Erythroblast (primary cell): ENCODE results near the gene CASP10.

ENCODE experiments used
- GATA1 ChIP-seq: IDR thresholded peaks from 2 replicates; pipeline ENCODE4 v1.6.1; 2011; ENCODE audit warnings: low read depth, mild to moderate bottlenecking, control low read depth, low read length, moderate library complexity
- POLR2A ChIP-seq: IDR thresholded peaks from 2 replicates; pipeline ENCODE4 v1.6.1; 2011; ENCODE audit warnings: mild to moderate bottlenecking, low read length

DNA sequence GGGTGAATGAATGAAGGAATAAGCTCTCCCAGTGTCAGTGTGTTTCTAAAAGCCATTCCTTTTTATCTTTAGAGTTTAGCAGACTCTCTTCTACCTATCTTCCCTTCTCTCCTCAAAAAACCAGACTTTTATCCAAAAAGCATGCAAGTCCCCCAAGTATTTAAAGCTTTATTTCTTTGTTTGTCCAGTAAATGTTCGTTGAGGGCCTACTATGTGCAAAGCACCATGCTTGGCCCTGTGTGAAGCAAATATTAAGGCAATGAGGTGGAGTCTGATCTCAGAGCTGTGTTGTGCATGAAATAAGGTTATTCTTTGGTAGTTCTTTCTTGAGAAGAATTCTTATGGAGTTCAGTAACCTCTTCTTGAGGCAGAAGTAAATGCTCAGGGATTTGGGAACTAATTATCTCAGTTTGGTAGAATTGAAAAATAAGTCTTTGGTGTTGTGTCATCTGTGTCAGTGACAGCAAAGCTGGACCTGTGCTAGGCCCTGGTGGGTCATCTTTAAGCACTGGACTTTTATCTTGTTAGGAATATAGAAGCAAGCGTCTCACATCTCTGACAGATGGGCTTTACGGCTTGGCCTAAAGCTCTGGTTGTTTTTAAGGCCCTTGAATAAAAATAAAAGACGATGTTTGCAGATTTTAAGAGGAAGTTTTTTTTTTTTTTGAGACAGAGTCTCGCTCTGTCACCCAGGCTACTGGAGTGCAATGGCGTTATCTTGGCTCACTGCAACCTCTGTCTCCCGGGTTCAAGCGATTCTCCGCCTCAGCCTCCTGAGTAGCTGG, 28.1 kb upstream of the CASP10 start:
- TF ChIP-seq POLR2A = no peak
- TF ChIP-seq GATA1 = no peak
